ENCODE data around the gene ZBP1.
"Not testable (repeated sequence)": the region's sequence is repeated elsewhere in the genome, so short reads cannot be mapped to it uniquely, and the experiment has no call there.

ZBP1 gene

GRCh38 chr20:57638173-57638894 is 18.1 kb upstream of the ZBP1 start:
- no peak for DNase-seq

- no peak for DNase-seq
Measured at GRCh38 chr20:57633945-57634491, 13.8 kb upstream of the ZBP1 start.

GRCh38 chr20:57632286-57632685 is 12.1 kb upstream of the ZBP1 start:
- no peak for DNase-seq

- no peak for DNase-seq
Measured at GRCh38 chr20:57630061-57630460, 9.8 kb upstream of the ZBP1 start.

GRCh38 chr20:57629491-57629901 is 9.3 kb upstream of the ZBP1 start:
- not testable (repeated sequence) for DNase-seq

GRCh38 chr20:57628962-57629308 is 8.7 kb upstream of the ZBP1 start:
- not testable (repeated sequence) for DNase-seq

- no peak for DNase-seq
Measured at GRCh38 chr20:57628047-57628961, 8.1 kb upstream of the ZBP1 start.

GRCh38 chr20:57627339-57627738 is 7.1 kb upstream of the ZBP1 start:
- DNase-seq: no peak

- DNase-seq: no peak
Measured at GRCh38 chr20:57625978-57626377, 5.8 kb upstream of the ZBP1 start.

GRCh38 chr20:57625181-57625958 is 5.1 kb upstream of the ZBP1 start:
- DNase-seq: no peak

GRCh38 chr20:57624124-57624523 is 3.9 kb upstream of the ZBP1 start:
- DNase-seq: no peak

- peak; percentile 45 for DNase-seq
Measured at GRCh38 chr20:57622579-57623381, 2.6 kb upstream of the ZBP1 start.

GRCh38 chr20:57622201-57622570 is 2.0 kb upstream of the ZBP1 start:
- DNase-seq: no peak

- DNase-seq: no peak
Measured at GRCh38 chr20:57621421-57622200, 1.4 kb upstream of the ZBP1 start.

GRCh38 chr20:57620999-57621398 is 773 bp upstream of the ZBP1 start:
- no peak for DNase-seq

- peak; percentile 7 for DNase-seq
Measured at GRCh38 chr20:57619051-57619831, 985 bp downstream of the ZBP1 start.

- DNase-seq: no peak
Measured at GRCh38 chr20:57618764-57619050, 1.5 kb downstream of the ZBP1 start.

- DNase-seq: peak; percentile 34
Measured at GRCh38 chr20:57618091-57618763, 2.0 kb downstream of the ZBP1 start.

GRCh38 chr20:57617079-57617795 is 3.0 kb downstream of the ZBP1 start:
- no peak for DNase-seq

Measured in NCI-H2029 (cell line).